Right atrium auricular region (tissue), 2 donors: ENCODE measurements around the gene TTC28. TPM values are rescaled to one million over a fixed set of nuclear protein-coding genes. Genes with fewer than 3 reads are reported as not detected.
"Not testable (repeated sequence)": the region's sequence is repeated elsewhere in the genome, so short reads cannot be mapped to it uniquely, and the experiment has no call there.

ENCODE experiments used
- DNase-seq: peaks from one replicate; pipeline ENCODE4 v3.0.0-alpha.2; 2019; ENCODE audit warnings: low spot score
- H3K27ac ChIP-seq, 2 donors: fragments of 200-600 bp; sonication (generic); 1 replicate in 1 of 2; 2 replicates in 1 of 2; pipeline ENCODE4 v1.5.1; 2016 to 2019
- H3K27me3 ChIP-seq, 2 donors: fragments of 200-600 bp; sonication (generic); one replicate each; pipeline versions ENCODE4 v1.5.1 to v1.6.0; 2017 to 2019
- H3K36me3 ChIP-seq: fragments of 200-600 bp; sonication (generic); one replicate; pipeline ENCODE4 v1.5.1; 2016
- H3K4me1 ChIP-seq, 2 donors: fragments of 200-600 bp; sonication (generic); one replicate each; pipeline versions ENCODE4 v1.5.1 to v1.6.0; 2017 to 2019
- H3K4me3 ChIP-seq, 2 donors: fragments of 200-600 bp; sonication (generic); 1 replicate in 1 of 2; 2 replicates in 1 of 2; pipeline ENCODE4 v1.5.1; 2017 to 2019; ENCODE audit warnings: mild to moderate bottlenecking in 1 of 2, moderate library complexity in 1 of 2
- H3K9me3 ChIP-seq, 2 donors: fragments of 200-600 bp; sonication (generic); one replicate each; pipeline ENCODE4 v1.5.1; 2019
- CTCF ChIP-seq, 2 donors: fragments of 200-600 bp; sonication (generic); IDR thresholded peaks; one replicate each; pipeline ENCODE4 v1.5.1; 2019; ENCODE audit warnings: antibody characterized with exemption in 2 of 2
- total RNA-seq, 2 donors: library from RNA; depleted of rRNA; stranded (reverse); fragments of >200 nt; gene quantifications; one replicate each; pipeline ENCODE4 v1.1.0, GENCODE V29; 2016

TTC28 gene
- total RNA-seq, 2 donors from 2014 or later: 22.1 to 22.3 TPM

GRCh38 chr22:28072066-28072465 lies 607.6 kb downstream of the TTC28 start:
- Histone ChIP-seq H3K27ac (no peak overlapping the region), H3K27me3 (no peaks in the 10 kb centered on the region), H3K9me3 (no peaks in the 10 kb centered on the region), H3K36me3 (no peaks in the 10 kb centered on the region), H3K4me3 (no peak overlapping the region), H3K4me1 (peaks cover 0 to 13% of the 10 kb centered on the region in 2 donors)
- DNase-seq: no peak
- no peak for TF ChIP-seq CTCF (IDR thresholded peaks at IDR 0.05)

- DNase-seq: no peak
- no peaks in the 10 kb centered on the region for H3K36me3 ChIP-seq
- no peak overlapping the region for H3K27ac ChIP-seq
- no peaks in the 10 kb centered on the region for H3K4me1 ChIP-seq
- no peak for TF ChIP-seq CTCF (IDR thresholded peaks at IDR 0.05)
- H3K4me3 ChIP-seq: no peak overlapping the region
- no peaks in the 10 kb centered on the region for H3K9me3 ChIP-seq
- H3K27me3 ChIP-seq: no peaks in the 10 kb centered on the region
Observed at GRCh38 chr22:28068826-28069225, 610.8 kb downstream of the TTC28 start.

- Histone ChIP-seq H3K27ac (no peak overlapping the region), H3K9me3 (no peaks in the 10 kb centered on the region), H3K4me3 (no peak overlapping the region), H3K4me1 (no peaks in the 10 kb centered on the region), H3K27me3 (no peaks in the 10 kb centered on the region), H3K36me3 (no peaks in the 10 kb centered on the region)
- DNase-seq: no peak
- no peak for TF ChIP-seq CTCF (IDR thresholded peaks at IDR 0.05)
Observed at GRCh38 chr22:28064920-28065319, 614.7 kb downstream of the TTC28 start.

GRCh38 chr22:28063656-28064055 lies 616.0 kb downstream of the TTC28 start:
- H3K27me3 ChIP-seq: no peaks in the 10 kb centered on the region
- no peaks in the 10 kb centered on the region for H3K4me1 ChIP-seq
- H3K9me3 ChIP-seq: no peaks in the 10 kb centered on the region
- no peaks in the 10 kb centered on the region for H3K36me3 ChIP-seq
- no peak for DNase-seq
- no peak overlapping the region for H3K4me3 ChIP-seq
- no peak overlapping the region for H3K27ac ChIP-seq
- no peak for TF ChIP-seq CTCF (IDR thresholded peaks at IDR 0.05)

- H3K4me1 ChIP-seq, H3K36me3 ChIP-seq, H3K4me3 ChIP-seq: not testable (repeated sequence)
Observed at GRCh38 chr22:28060594-28060993, 619.0 kb downstream of the TTC28 start.

GRCh38 chr22:28058036-28058435 lies 621.6 kb downstream of the TTC28 start:
- TF ChIP-seq CTCF (IDR thresholded peaks at IDR 0.05): no peak
- Histone ChIP-seq H3K27ac (no peak overlapping the region), H3K4me3 (no peak overlapping the region), H3K27me3 (no peaks in the 10 kb centered on the region), H3K36me3 (no peaks in the 10 kb centered on the region), H3K9me3 (no peaks in the 10 kb centered on the region), H3K4me1 (no peaks in the 10 kb centered on the region)
- DNase-seq: no peak

More at GRCh38 chr22:28060594-28060993, 619.0 kb downstream of the TTC28 start:
- not testable (repeated sequence) for H3K27me3 ChIP-seq, DNase-seq, H3K9me3 ChIP-seq, H3K27ac ChIP-seq
